Neural cell (in vitro differentiated cells): ENCODE measurements around the gene SIN3A.
"Not testable (repeated sequence)": the region's sequence is repeated elsewhere in the genome, so short reads cannot be mapped to it uniquely, and the experiment has no call there.

Experiments
- MXI1 ChIP-seq: fragments of 450-650 bp; conservative IDR thresholded peaks from 2 replicates; pipeline ENCODE4 v1.6.1; 2014; ENCODE audit warnings: antibody characterized with exemption, mild to moderate bottlenecking; ENCODE audit not compliant: poor library complexity, severe bottlenecking
- TF ChIP-seq, protein P1 (sequence below): fragments of 450-650 bp; IDR thresholded peaks from 2 replicates; pipeline ENCODE4 v1.5.1; 2014; ENCODE audit warnings: antibody characterized with exemption, mild to moderate bottlenecking, moderate library complexity; ENCODE audit not compliant: poor library complexity, severe bottlenecking

DNA sequence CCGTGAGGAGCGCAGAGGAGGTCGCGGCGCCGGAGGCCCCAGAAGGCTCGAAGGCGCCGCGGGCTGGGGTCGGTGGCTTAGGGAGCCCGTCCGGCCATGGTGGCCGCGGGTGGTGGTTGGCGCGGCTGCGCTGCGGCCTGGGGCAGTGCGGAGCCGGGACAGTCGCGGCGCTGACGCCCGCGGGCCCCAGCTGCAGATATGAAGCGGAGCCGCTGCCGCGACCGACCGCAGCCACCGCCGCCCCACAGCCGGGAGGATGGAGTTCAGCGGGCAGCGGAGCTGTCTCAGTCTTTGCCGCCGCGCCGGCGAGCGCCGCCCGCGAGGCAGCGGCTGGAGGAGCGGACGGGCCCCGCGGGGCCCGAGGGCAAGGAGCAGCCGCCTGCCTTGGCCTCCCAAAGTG is 29.0 kb upstream of the SIN3A start:
- not testable (repeated sequence) for TF ChIP-seq MXI1
- TF ChIP-seq, protein P1, sequence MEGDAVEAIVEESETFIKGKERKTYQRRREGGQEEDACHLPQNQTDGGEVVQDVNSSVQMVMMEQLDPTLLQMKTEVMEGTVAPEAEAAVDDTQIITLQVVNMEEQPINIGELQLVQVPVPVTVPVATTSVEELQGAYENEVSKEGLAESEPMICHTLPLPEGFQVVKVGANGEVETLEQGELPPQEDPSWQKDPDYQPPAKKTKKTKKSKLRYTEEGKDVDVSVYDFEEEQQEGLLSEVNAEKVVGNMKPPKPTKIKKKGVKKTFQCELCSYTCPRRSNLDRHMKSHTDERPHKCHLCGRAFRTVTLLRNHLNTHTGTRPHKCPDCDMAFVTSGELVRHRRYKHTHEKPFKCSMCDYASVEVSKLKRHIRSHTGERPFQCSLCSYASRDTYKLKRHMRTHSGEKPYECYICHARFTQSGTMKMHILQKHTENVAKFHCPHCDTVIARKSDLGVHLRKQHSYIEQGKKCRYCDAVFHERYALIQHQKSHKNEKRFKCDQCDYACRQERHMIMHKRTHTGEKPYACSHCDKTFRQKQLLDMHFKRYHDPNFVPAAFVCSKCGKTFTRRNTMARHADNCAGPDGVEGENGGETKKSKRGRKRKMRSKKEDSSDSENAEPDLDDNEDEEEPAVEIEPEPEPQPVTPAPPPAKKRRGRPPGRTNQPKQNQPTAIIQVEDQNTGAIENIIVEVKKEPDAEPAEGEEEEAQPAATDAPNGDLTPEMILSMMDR: not testable (repeated sequence)
